Fibroblast of skin of right biceps (primary cell): ENCODE results near the gene PUS7.
"Not testable (repeated sequence)": the region's sequence is repeated elsewhere in the genome, so short reads cannot be mapped to it uniquely, and the experiment has no call there.

Experiments used
- DNase-seq: peaks from one replicate; pipeline ENCODE4 v3.0.0-alpha.2; 2013

PUS7 gene

DNA sequence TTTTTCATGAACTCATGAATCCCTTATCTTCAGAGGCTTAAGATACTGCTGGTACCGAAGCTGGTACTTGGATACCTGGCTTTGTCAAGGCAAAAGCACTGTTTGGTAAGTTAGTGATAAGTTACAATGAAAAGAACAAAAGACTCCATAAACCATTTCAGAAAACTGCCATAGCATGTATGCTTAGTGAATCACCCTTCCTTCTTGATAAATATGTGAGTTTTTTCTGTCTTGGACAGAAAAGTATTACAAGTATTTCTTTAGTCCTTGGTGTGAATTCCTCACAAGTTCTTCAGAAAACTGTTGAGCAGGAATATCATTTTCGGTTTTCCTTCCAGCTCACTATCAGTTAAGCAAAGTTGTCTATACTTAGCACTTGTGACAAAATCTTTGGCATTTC lies 25.6 kb downstream of the PUS7 start:
- DNase-seq, result peak; percentile 78

DNA sequence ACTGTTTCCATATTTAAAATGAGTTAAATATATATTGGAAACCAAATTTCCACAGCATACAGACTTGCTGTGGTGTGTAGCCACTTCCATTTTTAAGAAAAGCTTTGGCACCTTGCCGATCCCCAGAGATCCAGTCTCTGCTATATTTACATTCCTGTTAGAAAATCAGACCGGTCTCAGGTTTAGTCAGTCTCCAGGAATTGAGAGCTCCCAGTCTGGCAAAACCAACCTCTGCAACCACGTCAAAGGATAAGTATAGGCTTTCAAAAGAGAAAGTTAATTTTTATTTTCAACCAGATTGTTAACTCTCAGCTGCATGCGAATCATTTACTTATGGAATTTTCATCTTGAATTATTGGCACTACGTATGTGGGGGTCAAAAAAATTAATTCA lies 28.2 kb downstream of the PUS7 start:
- peak; percentile 92 for DNase-seq

DNA sequence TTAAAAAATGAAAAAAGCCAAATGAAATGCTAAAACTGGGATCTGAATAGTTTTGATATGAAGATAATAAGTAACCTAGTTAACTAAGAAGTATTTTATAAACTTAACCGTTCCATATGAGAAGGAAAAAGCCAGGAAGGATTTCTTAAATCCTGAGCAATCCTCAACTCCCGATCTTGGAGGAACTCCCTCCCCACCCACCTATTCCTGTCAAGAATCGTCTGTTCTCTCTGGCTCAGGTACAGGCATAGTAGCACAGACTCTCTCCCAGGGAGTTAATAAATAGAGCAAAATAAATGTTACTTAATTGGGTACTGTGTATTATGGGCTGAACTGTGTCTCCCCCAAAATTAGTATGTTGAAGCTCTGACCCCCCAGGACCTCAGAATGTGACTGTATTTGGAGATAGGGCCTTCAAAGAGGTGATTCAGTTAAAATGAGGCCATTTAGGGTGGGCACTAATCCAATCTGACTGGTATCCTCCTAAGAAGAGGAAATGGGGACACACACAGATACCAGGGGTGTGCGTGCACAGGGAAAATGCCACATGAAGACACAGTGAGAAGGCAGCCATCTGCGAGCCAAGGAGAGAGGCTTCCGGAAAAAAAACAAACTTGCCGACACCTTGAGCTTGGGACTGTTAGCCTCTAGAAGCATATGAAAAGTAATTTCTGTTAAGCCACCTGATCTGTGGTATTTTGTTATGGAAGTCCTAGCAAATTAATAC lies 28.7 kb downstream of the PUS7 start:
- DNase-seq, result no peak

DNA sequence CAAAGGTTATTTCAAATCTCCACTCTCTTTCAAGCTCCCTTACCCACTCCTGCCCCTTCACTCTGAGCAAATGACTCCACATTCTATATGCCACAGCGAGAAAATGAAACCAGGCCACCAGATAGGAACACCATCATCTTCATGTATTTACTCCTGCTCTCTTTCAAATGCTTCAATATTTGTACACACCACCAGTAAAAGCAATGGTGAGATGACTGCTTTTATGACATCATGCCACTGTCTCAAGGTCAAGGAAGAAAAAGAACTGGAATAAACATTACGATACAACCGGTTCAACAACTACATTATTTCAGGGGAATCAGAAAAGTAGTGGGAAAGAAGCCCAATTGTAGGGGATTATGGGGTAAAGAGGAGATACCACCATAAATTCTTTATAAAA lies 32.7 kb downstream of the PUS7 start:
- DNase-seq, result no peak

DNA sequence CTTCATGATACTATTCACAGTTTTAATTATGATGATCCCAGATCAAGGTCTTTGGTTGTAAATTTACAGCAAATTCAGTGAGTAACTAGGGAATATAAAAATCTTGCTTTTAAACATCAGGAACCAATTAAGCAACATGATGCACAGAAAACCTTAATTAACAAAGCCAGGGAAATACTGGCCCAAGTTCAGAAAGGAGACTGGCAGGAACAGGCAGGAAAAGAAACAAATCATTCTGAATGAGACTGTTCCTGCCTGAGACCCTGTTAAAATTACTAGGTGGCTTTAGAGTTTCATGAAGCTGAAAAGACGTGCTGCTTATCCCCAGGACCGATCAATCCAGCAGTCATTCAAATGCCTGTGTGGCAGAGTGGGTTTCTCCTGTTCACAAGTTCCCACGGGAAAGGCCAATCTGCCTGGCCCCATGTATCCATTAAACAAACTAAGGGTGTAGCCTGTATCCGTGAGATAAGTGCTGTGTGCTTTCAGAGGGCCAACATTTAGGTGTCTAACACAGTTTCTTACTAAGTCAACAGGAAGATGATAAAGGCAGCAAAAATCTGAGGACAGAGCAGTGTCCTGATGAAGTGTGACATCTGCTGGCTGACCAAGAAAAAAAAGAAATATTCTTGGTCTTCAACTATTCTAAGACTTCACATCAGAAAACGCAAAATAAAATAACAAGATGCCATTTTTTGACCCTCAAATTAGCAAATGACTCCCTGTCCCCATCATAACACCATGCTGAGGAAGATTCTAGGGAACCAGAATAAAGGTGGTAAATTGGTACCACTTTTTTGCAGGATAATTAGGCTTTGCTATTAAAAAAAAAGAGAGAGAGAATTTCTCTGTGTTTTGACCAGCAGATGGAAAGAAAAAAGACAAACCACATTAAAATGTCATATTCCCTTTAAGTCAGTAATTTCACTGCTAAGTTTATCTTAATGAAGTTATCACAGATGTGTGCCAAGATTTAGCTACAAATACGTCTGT lies 34.2 kb downstream of the PUS7 start:
- DNase-seq, result peak; percentile 81

DNA sequence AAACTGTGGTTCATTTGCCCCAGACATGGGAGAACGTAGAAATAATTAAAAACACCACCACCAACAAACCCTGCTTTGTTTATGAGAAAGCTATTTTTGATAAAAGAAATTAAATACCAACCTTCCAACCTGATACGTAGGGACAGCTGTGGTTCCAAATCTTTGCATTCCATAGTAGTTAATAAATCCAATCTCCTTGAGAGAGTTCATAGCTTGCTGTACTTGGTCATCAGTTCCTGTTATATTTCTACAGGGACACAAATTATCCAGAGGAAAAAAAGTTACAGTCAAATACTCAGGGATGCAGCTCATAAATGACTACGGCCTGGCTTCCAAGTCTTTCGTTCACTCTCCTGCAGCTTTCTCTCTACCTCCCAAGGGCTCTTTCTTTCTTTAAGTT lies 41.1 kb downstream of the PUS7 start:
- peak; percentile 55 for DNase-seq

DNA sequence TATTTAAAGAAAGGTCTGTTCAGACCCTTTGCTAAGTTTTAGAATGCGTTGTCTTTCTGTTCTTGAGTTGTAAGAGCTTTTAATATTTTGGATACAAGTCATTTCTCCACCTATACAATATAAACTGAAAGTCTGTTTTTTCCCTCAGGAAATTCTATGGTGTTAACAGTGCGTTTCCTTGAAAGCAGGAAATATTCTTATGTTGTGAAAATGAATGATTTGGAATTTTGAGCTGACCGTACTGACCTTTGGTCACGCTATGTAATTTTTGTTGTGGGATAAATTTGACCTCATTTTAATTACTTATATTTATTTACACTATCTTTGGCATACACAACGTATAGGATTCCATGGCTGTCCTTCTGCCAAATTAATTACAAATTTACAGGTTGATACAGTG lies 43.5 kb downstream of the PUS7 start:
- no peak for DNase-seq

DNA sequence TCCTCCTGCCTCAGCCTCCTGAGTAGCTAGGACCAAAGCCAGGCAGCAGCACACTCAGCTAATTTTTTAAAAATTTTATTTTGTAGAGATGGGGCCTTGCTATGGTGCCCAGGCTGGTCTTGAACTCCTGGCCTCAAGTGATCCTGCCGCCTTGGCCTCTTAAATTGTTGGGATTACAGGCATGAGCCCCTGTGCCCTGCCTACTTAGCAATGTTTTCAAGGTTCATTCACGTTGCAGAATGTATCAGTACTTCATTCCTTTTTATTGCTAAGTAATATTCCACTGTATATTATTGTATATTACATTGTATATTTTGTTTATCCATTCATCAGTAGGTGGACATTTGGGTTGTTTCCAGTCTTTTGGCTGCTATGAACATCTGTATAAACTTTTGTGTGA lies 44.2 kb downstream of the PUS7 start:
- DNase-seq, result no peak

DNA sequence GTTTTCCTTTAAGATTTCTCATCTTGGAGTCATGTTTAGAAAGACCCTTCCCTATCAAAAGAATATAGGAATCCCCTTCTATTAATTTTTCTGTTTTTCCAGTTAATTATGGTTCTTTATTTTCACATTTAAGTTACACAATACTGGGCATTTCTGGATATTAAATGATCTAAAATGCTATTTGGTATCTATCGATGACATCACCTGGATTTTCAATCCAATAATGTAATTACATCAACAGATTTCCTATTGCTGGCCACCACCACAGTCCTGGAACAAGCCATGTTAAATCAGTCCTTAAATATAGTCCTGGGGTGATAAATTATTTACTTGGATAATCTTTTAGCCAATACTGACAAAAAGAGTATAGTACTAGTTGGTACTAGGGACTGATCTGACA lies 48.0 kb downstream of the PUS7 start:
- no peak for DNase-seq

DNA sequence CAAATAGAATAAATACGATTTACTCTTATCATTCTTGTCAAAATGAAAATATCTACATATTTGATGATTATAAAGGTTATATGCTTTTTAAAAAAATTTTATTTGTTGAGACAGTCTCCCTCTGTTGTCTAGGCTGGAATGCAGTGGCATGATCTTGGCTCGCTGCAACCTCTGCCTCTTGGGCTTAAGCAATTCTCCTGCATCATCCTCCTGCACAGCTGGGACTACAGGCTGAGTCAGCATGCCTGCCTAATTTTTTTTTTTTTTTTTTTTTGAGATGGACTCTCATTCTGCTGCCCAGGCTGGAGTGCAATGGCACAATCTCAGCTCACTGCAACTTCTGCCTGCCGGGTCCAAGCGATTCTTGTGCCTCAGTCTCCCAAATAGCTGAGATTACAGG lies 48.9 kb downstream of the PUS7 start:
- peak; percentile 71 for DNase-seq

DNA sequence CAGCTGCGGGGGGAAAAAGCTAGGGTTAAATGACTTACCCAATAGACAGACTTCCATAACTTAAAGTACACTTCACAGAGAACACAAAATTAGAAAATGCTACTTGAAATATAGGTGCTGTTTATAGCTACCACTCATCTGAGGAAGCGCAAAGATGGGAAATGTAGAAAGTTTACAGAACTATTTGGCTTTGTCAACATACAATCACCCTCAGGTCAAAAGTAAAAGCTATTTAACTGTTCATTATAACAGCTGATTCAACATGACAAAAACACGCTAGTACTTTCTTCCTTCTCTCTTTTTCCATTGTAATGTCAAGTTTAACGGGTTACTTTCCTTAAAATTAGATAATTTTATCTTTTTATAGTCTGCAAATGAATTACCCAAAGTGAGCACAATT lies 51.2 kb downstream of the PUS7 start:
- no peak for DNase-seq

DNA sequence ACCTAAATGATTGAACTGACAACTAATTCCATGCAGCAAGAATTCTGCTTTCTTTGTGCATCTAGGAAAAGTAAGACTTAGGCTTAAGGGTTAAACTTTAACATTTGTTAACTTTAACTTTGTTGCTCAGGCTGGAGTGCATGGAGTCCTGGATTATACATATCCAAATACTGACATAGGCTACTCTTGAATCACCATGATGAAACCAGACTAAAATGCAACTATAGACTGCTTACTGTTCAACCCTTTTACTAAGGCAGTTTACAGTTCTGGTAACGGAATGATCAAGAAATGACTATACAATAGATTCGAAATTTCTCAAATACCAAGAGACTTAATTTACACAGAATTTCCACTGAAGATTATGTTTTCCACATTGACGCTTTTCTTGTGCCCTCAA lies 52.0 kb downstream of the PUS7 start:
- DNase-seq, result no peak

DNA sequence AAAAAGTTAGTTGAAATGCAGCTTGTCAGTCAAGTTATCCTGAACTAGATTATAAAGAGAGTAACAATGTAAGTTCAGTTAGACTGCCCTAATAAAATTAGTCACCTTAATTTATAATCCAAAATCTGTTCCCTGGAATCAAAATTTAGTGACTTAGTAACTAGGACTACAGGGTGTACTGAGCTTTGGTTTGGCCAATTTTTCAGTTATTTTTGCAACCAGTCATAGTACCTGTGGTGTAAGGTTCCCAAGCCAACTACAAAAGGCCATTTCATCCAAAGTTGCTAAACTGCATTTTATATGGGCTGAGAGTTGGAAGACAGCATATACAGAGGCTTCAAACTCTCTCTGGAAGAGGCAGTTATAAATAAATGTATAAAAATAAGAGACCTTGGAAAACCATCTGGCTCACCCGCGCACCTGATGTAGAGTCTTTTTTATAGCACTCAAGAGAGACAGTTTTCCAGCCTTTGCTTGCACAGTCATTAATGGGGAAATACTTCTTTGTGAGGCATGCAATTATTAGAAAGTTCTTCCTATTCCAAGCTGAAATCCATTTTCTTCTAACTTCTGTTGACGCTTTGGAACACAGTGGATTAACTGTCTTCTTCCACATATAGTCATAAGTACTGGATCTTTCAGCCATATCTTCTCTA lies 59.2 kb downstream of the PUS7 start:
- DNase-seq, result no peak

DNA sequence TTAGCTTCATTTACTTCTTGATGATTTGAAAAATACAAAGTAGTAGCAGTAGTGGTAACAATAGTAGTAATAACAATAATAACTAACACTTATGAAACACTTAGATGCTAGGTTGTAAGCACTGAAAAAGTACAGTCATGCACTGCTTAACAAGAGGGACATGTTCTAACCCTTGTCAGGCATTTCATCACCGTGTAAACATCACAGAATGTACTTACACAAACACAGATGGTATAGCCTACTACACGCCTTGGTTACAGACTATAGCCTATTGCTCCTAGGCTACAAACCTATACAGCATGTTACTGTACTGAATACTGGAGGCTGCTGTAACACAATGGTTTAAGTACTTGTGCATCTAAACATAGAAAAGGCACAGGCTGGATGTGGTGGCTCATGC lies 60.6 kb downstream of the PUS7 start:
- DNase-seq, result no peak

DNA sequence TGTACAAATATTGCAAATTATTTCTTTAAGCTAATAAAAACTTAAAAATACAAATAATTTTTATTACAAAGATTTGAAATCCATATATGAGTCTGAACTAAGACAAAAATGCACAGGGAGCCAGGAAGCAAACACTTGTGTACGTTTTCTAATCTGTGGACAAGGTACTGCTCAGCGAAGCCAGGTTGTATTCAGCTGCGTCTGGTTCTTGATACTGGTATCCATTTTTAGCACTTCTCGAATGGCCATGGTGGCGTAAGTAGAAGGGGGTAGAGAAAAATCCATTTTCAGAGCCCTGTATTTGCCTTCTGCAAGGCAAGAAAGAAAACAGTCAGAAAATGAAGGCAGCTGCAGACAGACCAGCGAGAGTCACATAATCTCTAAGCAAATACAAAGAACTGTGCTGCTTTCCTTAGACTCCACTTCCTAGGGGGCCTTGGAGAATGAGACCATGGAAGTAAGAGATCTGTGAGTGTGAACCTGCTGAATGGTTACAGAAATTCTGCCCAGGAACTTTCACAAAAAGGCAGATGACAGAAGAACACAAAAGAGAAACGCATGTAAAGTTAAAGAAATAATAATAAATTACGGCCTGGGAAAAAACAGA lies 64.3 kb downstream of the PUS7 start:
- no peak for DNase-seq

DNA sequence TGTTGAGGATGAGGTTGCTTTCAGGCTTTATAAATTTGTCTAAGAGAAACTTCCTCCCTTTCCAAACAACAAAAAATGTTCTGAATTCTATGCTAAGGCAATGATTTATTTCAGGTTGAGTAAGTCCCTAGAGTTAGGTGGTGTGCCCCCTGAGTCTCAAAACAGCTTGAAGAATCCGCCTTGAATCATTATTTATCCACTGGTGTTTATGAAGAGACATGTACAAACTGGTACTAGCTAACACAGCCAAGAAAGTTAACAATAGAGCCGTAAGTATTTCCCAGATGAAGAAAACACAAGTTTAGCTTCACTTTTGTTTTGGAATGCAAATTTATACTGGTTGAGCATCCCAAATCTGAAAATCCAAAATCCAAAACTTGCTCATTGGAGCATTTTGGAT lies 67.2 kb downstream of the PUS7 start:
- DNase-seq, result no peak

DNA sequence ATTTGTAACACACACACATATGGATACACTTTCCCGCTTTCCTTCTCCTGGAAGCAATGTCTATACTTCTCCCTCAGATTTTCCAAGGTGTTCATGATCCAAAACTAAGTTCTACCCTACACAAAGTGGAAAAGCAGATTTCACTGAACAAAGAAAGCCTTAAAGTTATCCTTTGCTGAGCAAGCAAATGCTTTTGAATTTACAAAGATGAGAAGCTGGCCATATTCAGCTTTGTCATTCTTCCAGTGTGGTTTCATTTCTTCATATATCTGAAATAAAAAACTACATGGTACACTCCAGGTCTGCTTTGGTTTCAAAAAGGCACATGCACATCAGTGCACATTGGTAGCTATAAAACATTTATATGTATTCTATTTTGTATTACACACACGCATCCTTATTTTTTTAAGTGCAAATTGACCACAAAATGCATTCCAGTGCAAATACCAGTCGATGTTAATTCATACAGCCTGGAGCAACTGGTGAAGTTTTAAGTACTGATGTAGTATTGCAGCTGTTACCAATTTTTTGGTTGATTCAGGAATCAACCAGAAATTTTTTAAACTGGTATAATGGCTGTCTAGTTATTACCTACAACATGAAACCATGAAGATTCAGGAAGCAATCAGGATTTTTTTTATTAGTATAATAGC lies 67.8 kb downstream of the PUS7 start:
- DNase-seq, result peak; percentile 89

DNA sequence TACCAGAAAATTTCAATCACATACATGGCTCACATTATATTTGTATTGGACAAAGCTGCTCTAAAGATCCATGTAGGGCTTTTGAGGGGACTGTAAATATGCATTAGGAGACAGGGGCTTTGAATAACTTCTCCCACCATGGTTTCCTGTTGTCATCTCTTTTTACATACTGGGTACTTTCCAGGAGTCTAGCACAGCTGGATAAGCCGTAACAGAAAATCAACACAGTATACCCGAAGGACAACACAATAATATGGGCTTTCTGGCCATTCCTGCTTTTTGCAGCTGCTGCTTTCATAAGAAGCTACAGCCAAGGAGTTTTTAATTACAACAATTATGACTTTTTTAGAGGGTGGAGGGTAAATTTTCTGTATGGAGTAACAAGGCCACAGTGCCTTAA lies 70.0 kb downstream of the PUS7 start:
- DNase-seq, result no peak

DNA sequence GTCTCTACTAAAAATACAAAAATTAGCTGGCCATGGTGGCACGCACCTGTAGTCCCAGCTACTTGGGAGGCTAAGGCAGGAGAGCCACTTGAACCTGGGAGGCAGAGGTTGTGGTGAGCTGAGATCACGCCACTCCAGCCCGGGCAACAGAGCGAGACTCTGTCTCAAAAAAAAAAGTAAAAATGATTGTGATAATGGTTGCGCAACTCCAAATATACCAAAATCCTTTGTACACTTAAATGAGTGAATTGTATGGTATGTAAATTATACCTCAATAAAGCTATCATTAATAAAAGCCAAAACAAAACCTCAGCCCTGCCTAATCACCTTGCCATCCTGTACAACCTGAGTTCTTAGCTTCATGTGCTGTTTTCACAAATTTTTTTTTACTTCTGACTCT lies 71.2 kb downstream of the PUS7 start:
- not testable (repeated sequence) for DNase-seq

DNA sequence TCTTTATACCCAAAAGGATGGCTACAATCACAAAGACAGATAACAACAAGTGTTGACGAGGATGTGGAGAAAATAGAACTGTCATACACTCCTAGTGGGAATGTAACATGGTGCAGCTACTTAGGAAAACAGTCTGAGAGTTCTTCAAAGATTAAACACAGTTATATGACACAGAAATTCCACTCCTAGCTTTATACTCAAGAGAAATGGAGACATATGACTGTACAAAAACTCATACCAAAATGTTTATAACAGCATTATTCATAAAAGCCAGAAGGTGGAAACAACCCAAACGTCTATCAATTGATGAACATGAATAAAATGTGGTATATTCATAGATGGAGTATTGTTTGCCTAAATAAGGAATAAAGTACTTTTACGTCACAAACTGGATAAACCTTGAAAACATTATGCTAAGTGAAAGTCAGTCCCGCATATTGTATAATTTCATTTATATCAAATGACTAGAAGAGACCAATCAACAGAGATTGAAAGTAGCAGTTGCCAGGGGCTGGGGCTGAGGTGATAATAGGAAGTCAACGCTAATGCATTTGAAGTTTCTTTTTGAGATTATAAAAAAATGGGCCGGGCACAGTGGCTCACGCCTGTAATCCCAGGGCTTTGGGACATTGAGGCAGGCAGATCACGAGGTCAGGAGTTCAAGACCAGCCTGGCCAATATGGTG lies 71.8 kb downstream of the PUS7 start:
- no peak for DNase-seq

DNA sequence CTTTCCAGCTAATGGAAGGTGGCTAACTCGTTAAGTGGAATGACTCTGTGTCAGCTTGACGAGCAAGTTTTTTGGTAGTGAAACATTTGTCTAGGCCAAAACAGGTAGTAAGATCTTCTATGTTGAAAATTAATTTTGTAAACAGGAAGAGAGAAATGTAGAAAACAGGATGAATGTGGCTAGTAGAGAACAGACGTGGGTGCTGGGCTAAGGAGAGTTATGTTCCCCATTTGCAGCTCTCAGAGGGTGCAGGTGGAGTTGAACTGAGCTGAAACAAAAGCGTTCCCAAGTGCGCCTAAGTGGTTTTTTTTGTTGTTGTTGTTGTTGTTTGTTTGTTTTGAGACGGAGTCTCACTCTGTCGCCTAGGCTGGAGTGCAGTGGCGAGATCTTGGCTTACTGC lies 73.9 kb downstream of the PUS7 start:
- DNase-seq, result no peak

DNA sequence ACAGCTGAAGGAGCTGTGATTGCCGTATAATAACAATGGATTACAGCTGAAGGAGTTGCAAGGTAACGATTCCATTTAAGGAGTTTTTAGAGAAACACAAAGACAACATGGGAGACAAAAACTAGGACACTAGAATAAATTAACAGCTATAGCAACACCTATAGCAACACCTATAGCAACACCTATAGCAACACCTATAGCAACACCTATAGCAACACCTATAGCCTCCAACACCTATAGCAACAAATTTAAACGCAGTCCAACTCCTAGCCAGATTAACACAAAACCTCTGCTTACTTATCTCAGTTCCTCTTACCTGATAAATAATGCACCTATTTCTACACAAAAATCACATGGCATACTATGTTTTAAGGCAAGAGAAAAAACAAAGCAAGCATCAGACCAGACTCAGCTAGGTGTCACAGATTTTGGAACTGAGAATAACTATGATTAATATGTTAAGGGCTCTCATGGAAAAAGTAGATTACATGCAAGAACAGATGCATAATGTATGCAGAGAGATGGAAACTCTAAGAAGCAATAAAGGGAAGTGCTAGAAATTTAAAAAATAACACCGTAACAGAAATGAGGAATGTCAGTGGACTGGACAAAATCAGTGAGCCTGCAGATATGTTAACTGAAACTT lies 77.6 kb downstream of the PUS7 start:
- no peak for DNase-seq
